ENCODE results near the gene CLEC16A.

CLEC16A gene

GRCh38 chr16:11208916-11209665, 264.7 kb downstream of the CLEC16A start:
- no peak overlapping the region for H3K4me3 ChIP-seq (ENCODE audit: low read depth, low read length)
- no peak for TF ChIP-seq CTCF (IDR thresholded peaks at IDR 0.05; ENCODE audit: low read depth, low read length, missing control alignments)
- in situ Hi-C loops (cut with HindIII; ENCODE audit: low sequenced_read_pairs): no loop called here
- DNase-seq (ENCODE audit: low read depth): no peak

- no peak for DNase-seq (ENCODE audit: low read depth)
- in situ Hi-C loops (cut with HindIII; ENCODE audit: low sequenced_read_pairs): loop anchor here (5.0 kb wide), 1 partner anchor 73 kb away; no protein-coding TSS in a partner anchor
Measured at GRCh38 chr16:11210260-11210659, 265.9 kb downstream of the CLEC16A start.

GRCh38 chr16:11211061-11211976, 267.0 kb downstream of the CLEC16A start:
- in situ Hi-C loops (cut with HindIII; ENCODE audit: low sequenced_read_pairs): loop anchor here (5.0 kb wide), 1 partner anchor 74 kb away; no protein-coding TSS in a partner anchor
- no peak for TF ChIP-seq CTCF (IDR thresholded peaks at IDR 0.05; ENCODE audit: low read depth, low read length, missing control alignments)
- no peak overlapping the region for H3K4me3 ChIP-seq (ENCODE audit: low read depth, low read length)
- DNase-seq (ENCODE audit: low read depth): no peak

More at GRCh38 chr16:11210260-11210659, 265.9 kb downstream of the CLEC16A start:
- H3K4me3 ChIP-seq (ENCODE audit: low read depth, low read length): no peak overlapping the region
- no peak for TF ChIP-seq CTCF (IDR thresholded peaks at IDR 0.05; ENCODE audit: low read depth, low read length, missing control alignments)

- TF ChIP-seq CTCF (IDR thresholded peaks at IDR 0.05; ENCODE audit: low read depth, low read length, missing control alignments): no peak
- H3K4me3 ChIP-seq (ENCODE audit: low read depth, low read length): no peak overlapping the region
- DNase-seq (ENCODE audit: low read depth): no peak
- in situ Hi-C loops (cut with HindIII; ENCODE audit: low sequenced_read_pairs): loop anchor here (5.0 kb wide), 1 partner anchor 75 kb away; no protein-coding TSS in a partner anchor
Measured at GRCh38 chr16:11211977-11212797, 267.8 kb downstream of the CLEC16A start.

- no peak overlapping the region for H3K4me3 ChIP-seq (ENCODE audit: low read depth, low read length)
- in situ Hi-C loops (cut with HindIII; ENCODE audit: low sequenced_read_pairs): loop anchor here (5.0 kb wide), 1 partner anchor 75 kb away; no protein-coding TSS in a partner anchor
- no peak for TF ChIP-seq CTCF (IDR thresholded peaks at IDR 0.05; ENCODE audit: low read depth, low read length, missing control alignments)
- no peak for DNase-seq (ENCODE audit: low read depth)
Measured at GRCh38 chr16:11212798-11213196, 268.4 kb downstream of the CLEC16A start.

All from astrocyte of the cerebellum (primary cell).